Adrenal gland (tissue), 12 donors: ENCODE results near the gene GATAD2B. TPM values are rescaled to one million over a fixed set of nuclear protein-coding genes. Genes with fewer than 3 reads are reported as not detected.

Experiments used
- DNase-seq, 7 donors: peaks; one replicate each; pipeline ENCODE4 v3.0.0-alpha.2; 2019 to 2020
- H3K27ac ChIP-seq, 5 donors: fragments of 200-600 bp; sonication (generic) in 4 of 5; 1 replicate in 3 of 5; 2 replicates in 2 of 5; pipeline versions ENCODE4 v1.5.1 to v1.8.0; 2016 to 2020; ENCODE audit warnings: mild to moderate bottlenecking in 1 of 5
- H3K27me3 ChIP-seq: fragments of 200-600 bp; 2 replicates; pipeline ENCODE4 v1.8.0; 2021
- H3K36me3 ChIP-seq, 2 donors: fragments of 200-600 bp; replicated peaks in 1 of 2; 1 replicate in 1 of 2; 2 replicates in 1 of 2; pipeline versions ENCODE4 v1.5.1 to v1.8.0; 2018 to 2022
- H3K4me1 ChIP-seq, 2 donors: fragments of 200-600 bp; replicated peaks in 1 of 2; 1 replicate in 1 of 2; 2 replicates in 1 of 2; pipeline versions ENCODE4 v1.5.1 to v1.8.0; 2018 to 2021
- H3K4me3 ChIP-seq, 4 donors: fragments of 200-600 bp; sonication (generic) in 3 of 4; one replicate each; pipeline ENCODE4 v1.5.1; 2016 to 2018
- H3K9me3 ChIP-seq, 3 donors: fragments of 200-600 bp; sonication (generic) in 1 of 3; replicated peaks in 1 of 3; 1 replicate in 2 of 3; 2 replicates in 1 of 3; pipeline versions ENCODE4 v1.5.1 to v1.8.0; 2016 to 2021
- POLR2A ChIP-seq, 2 donors: fragments of 450-650 bp; IDR thresholded peaks; one replicate each; pipeline ENCODE4 v1.6.1; 2017; ENCODE audit warnings: antibody characterized with exemption in 2 of 2, mild to moderate bottlenecking in 2 of 2, moderate library complexity in 1 of 2
- WGBS, 4 donors: extraction: QIAGEN DNeasy Blood & Tissue Kit in 2 of 4; methylation state at CpG; one replicate each; pipeline versions ENCODE4 v1.1.5 to v1.1.7; 2013 to 2017; 5-methylcytosine and 5-hydroxymethylcytosine counted together
- intact Hi-C, 2 donors: fragments of 100-400 bp; cut with DNase I; formaldehyde crosslinking; loops; one replicate each; pipeline versions ENCODE4 v1.14.1 to v1.15.0; 2022 to 2023
- polyA plus RNA-seq, 3 donors: library from polyadenylated mRNA; stranded (reverse); fragments of 200-250 nt in 2 of 3; fragments of 350-450 nt in 1 of 3; fragmentation: Illumina TruSeq in 1 of 3; extraction: RNeasy Lipid Tissue Mini Kit (QIAGEN cat#74804) in 1 of 3; gene quantifications; one replicate each; pipeline ENCODE4 v1.2.3, GENCODE V29; 2013 to 2014
- total RNA-seq, 9 donors: library from RNA; depleted of rRNA in 4 of 9; stranded (reverse); fragments of >200 nt in 4 of 9; fragments of 120-200 nt in 1 of 9; fragmentation: NEBNext Ultra II Directional in 1 of 9; extraction: Animal tissue kit (Norgen Biotek cat#: 25700) in 1 of 9; gene quantifications; one replicate each; pipeline versions ENCODE4 v1.1.0 to v1.2.4, GENCODE V29; 2013 to 2023
- TF ChIP-seq, protein P1 (sequence below), 6 experiments: fragments of 450-650 bp in 4 of 6; fragments of 200-600 bp in 2 of 6; sonication (generic) in 1 of 6; IDR thresholded peaks; 1 replicate in 5 of 6; 2 replicates in 1 of 6; pipeline versions ENCODE4 v1.5.1 to v1.8.0; 2016 to 2021; ENCODE audit warnings: antibody characterized with exemption in 6 of 6, mild to moderate bottlenecking in 2 of 6, moderate library complexity in 1 of 6
- donor health status: healthy with polysubstance abuse.
- donor health status: Bipolar disorder and iron deficiency.
- donor health status: DM: yes; HTN: yes; CAD: no.
- donor health status: DM: no; HTN: no; CAD: no.
- donor health status: DM: no; HTN: no; CAD: no.
- donor health status: DM: yes; HTN: yes; CAD: no.

GATAD2B gene
- total and polyA plus RNA-seq, 12 donors, result 3.0 to 43.3 (median 16.6) TPM

DNA sequence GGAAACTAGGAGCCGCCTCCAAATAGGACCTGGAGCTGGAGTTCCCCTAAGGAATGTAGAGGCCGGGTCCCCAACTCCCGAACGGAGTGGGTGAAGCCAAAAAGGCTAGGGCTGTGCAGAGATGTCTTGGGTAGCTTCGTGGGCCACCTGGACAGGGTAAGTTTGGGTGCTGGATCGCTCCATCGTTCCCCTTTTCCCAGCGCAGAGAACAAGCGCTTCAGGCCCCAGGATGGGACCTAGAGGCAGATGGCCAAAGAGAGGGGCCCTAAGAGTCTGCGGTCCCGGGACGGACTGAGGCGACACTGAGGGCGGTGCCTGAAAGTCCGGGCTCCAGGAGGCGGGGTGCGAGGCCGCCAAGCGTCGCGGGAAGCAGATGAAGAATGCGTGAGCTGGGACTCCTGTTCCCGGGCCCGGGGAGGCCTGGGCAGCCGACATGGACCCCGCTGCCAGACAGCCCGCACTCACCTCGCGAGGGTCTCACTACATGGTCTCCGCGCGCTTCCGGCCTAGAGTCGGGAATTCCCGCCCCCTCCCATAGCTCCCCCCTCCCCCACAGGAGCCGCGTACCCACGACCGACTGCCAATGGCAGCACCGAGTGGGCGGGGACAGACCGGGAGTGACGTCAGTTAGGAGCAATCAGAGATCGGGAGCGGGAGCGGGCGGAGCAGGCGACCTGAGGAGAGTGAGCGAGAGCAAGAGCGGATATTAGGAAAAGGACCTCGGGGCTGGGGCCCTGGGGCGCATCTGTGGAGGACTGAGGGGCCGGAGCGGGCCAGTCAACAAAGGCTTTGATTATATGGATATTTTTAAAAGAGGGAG lies 40.5 kb upstream of the GATAD2B start, which contains the start of gene SLC39A1:
TSS of gene SLC39A1 (minus strand) at position 508 of the 820 bp plus-strand sequence. CDS start 822 bp downstream, outside the sequence.
- TF ChIP-seq, protein P1, sequence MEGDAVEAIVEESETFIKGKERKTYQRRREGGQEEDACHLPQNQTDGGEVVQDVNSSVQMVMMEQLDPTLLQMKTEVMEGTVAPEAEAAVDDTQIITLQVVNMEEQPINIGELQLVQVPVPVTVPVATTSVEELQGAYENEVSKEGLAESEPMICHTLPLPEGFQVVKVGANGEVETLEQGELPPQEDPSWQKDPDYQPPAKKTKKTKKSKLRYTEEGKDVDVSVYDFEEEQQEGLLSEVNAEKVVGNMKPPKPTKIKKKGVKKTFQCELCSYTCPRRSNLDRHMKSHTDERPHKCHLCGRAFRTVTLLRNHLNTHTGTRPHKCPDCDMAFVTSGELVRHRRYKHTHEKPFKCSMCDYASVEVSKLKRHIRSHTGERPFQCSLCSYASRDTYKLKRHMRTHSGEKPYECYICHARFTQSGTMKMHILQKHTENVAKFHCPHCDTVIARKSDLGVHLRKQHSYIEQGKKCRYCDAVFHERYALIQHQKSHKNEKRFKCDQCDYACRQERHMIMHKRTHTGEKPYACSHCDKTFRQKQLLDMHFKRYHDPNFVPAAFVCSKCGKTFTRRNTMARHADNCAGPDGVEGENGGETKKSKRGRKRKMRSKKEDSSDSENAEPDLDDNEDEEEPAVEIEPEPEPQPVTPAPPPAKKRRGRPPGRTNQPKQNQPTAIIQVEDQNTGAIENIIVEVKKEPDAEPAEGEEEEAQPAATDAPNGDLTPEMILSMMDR (IDR thresholded peaks at IDR 0.05), result no peak
- peak; percentile 39 to 86 for TF ChIP-seq POLR2A (IDR thresholded peaks at IDR 0.05)
- Histone ChIP-seq H3K9me3 (no peaks in the 10 kb centered on the region), H3K27ac (peak within 1 kb of the TSS; percentile 82 to 97 (median 93)), H3K27me3 (no peaks in the 10 kb centered on the region), H3K4me1 (peaks cover 31 to 48% of the 10 kb centered on the region in 2 donors), H3K36me3 (peaks cover 0 to 18% of the 10 kb centered on the region in 2 donors), H3K4me3 (peak within 1 kb of the TSS; percentile 22 to 84 (median 72))
- intact Hi-C loops, result no loop called here
- 0 to 1% (median 0%) methylated on average over 14 to 54 of the region's 54 CpGs for WGBS, 4 donors
- peak; percentile 99 to 100 (median 99) for DNase-seq

DNA sequence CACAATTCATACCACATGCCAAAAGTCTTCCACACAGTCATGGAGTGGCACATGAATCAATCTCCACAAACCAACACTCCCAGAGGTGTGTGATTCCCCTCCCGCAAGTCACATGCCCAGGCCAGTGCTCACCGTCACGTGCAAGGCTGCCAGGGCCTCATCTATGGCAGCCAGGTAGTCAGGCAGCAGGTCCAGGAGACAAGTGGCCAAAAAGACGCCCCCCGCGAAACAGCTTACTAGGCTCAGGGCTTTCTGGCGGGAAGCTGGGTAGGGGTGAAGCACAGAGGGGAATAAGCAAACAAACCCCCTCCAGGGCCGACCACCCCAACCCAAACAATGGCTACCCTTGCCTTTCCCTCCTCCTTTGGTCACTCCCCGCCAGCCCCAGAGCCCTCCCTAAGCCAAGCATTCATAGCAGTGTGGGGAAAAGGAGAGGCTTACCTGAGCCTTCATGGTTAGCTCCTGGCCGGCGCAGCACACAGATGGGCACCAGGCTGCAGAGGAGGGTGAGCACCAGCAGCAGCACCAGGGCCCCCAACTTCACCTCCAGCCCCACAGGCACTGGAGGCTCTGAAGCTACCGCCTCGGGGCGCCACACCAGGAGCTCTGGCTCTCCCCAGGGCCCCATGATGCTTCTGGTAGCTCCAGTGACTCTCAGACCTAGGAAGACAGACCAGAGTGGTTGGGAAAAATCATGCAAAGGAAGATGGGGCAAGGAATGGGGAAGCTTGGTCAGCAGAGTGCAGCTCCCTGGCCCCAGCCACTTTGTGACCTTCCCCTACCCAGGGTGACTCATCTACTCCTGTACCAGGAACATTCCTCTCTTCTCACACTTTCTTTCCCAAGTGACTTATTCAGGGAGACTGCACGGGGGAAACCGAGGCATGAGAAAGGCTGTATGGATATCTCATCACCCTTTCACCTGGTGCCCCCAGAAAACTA lies 39.6 kb upstream of the GATAD2B start:
- 25 to 40% (median 38%) methylated on average over 10 to 16 of the region's 16 CpGs for WGBS, 4 donors
- intact Hi-C loops, result no loop called here
- peaks cover 33 to 50% of the 10 kb centered on the region in 2 donors for H3K4me1 ChIP-seq

DNA sequence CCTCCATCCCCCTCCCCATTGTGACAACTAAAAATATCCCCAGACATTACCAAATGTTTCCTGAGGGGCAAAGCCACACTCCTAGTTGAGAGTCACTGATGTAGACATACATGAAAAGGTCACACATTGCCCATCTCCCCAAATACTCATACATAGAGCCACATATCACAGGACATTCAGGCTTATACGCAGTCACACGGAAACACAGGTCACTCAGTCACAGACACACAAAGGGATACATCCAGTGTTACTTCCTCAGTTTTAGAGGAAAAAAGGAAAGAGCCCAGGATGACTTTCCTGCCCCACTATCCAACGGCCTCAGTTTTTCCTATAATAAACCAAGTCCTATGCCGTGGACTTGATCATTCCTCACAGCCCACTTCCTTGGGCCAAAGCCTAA lies 38.6 kb upstream of the GATAD2B start:
- Histone ChIP-seq H3K9me3 (no peaks in the 10 kb centered on the region), H3K27ac (peak overlapping the region in 4 of 5 donors; percentile 92 to 97 (median 94)), H3K27me3 (no peaks in the 10 kb centered on the region), H3K36me3 (peaks cover 0 to 18% of the 10 kb centered on the region in 2 donors), H3K4me3 (peak overlapping the region in 1 of 4 donors; percentile 61), H3K4me1 (peaks cover 35 to 55% of the 10 kb centered on the region in 2 donors)
- TF ChIP-seq POLR2A (IDR thresholded peaks at IDR 0.05), result no peak
- DNase-seq, result no peak
- 57 to 89% (median 74%) methylated on average over 4 of the region's 4 CpGs for WGBS, 4 donors
- intact Hi-C loops, result no loop called here

More for the DNA sequence above, 39.6 kb upstream of the GATAD2B start:
- TF ChIP-seq, protein P1 (IDR thresholded peaks at IDR 0.05), result no peak
- no peak for TF ChIP-seq POLR2A (IDR thresholded peaks at IDR 0.05)
- Histone ChIP-seq H3K27ac (peak overlapping the region; percentile 82 to 97 (median 93)), H3K9me3 (no peaks in the 10 kb centered on the region), H3K27me3 (no peaks in the 10 kb centered on the region), H3K4me3 (peak overlapping the region in 2 of 4 donors; percentile 61 to 84), H3K36me3 (peaks cover 0 to 18% of the 10 kb centered on the region in 2 donors)
- DNase-seq, result peak; percentile 64 to 87 (median 82)

DNA sequence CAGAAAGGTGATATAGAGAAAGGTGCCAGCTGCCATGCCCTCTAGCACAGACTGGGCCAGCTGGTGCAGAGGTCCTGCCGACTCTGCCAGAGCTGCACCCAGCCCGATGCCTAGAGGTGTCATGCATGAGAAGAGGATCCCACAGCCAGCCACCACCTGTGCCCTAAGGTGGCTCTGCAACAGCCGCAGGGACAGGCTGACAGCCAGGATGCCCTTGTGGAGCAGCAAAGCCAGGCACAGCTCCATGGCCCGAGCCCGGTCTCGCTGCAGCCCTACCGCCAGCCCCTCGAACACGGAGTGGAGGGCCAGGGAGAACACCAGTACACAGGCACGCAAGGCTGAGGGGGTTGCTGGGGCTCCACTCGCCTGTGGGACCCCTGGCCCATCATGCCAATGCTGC lies 37.4 kb upstream of the GATAD2B start:
- 87 to 100% (median 92%) methylated on average over 2 to 11 of the region's 11 CpGs for WGBS, 4 donors
- intact Hi-C loops, result no loop called here
- peaks cover 35 to 62% of the 10 kb centered on the region in 2 donors for H3K4me1 ChIP-seq
- no peak overlapping the region for H3K4me3 ChIP-seq
- no peaks in the 10 kb centered on the region for H3K9me3 ChIP-seq
- no peak for DNase-seq
- peaks cover 0 to 18% of the 10 kb centered on the region in 2 donors for H3K36me3 ChIP-seq
- peak overlapping the region in 2 of 5 donors; percentile 92 to 96 for H3K27ac ChIP-seq
- TF ChIP-seq, protein P1 (IDR thresholded peaks at IDR 0.05), result no peak
- TF ChIP-seq POLR2A (IDR thresholded peaks at IDR 0.05), result no peak
- H3K27me3 ChIP-seq, result no peaks in the 10 kb centered on the region
